Measurements from ENCODE around the gene GALNT12.

The GALNT12 gene

GRCh38 chr9:98882569-98882923 lies 75.1 kb downstream of the GALNT12 start:
- DNase-seq: no peak

- no peak for DNase-seq
Observed at GRCh38 chr9:98883276-98883675, 75.8 kb downstream of the GALNT12 start.

- no peak for DNase-seq
Observed at GRCh38 chr9:98884849-98885248, 77.4 kb downstream of the GALNT12 start.

GRCh38 chr9:98885575-98886295 lies 78.3 kb downstream of the GALNT12 start:
- DNase-seq: no peak

GRCh38 chr9:98886691-98887229 lies 79.3 kb downstream of the GALNT12 start:
- DNase-seq: no peak

GRCh38 chr9:98887918-98888510 lies 80.5 kb downstream of the GALNT12 start:
- no peak for DNase-seq

GRCh38 chr9:98888801-98889421 lies 81.4 kb downstream of the GALNT12 start:
- DNase-seq: no peak

GRCh38 chr9:98890256-98890655 lies 82.8 kb downstream of the GALNT12 start:
- DNase-seq: no peak

- DNase-seq: no peak
Observed at GRCh38 chr9:98892288-98892687, 84.8 kb downstream of the GALNT12 start.

GRCh38 chr9:98892690-98893089 lies 85.2 kb downstream of the GALNT12 start:
- no peak for DNase-seq

- no peak for DNase-seq
Observed at GRCh38 chr9:98894171-98894570, 86.7 kb downstream of the GALNT12 start.

- no peak for DNase-seq
Observed at GRCh38 chr9:98894761-98895160, 87.3 kb downstream of the GALNT12 start.

- DNase-seq: no peak
Observed at GRCh38 chr9:98896632-98897031, 89.2 kb downstream of the GALNT12 start.

- DNase-seq: no peak
Observed at GRCh38 chr9:98897745-98898144, 90.3 kb downstream of the GALNT12 start.

GRCh38 chr9:98899408-98900056 lies 92.1 kb downstream of the GALNT12 start:
- DNase-seq: no peak

All from CD4-positive, alpha-beta T cell treated with Interleukin-1 beta for 1 hour (primary cell).